Measurements from ENCODE around the gene VEPH1. TPM values are rescaled to one million over a fixed set of nuclear protein-coding genes. Genes with fewer than 3 reads are reported as not detected.

Gene VEPH1
- total RNA-seq, 1 donor from 2014 or later: 2.2 TPM

DNA sequence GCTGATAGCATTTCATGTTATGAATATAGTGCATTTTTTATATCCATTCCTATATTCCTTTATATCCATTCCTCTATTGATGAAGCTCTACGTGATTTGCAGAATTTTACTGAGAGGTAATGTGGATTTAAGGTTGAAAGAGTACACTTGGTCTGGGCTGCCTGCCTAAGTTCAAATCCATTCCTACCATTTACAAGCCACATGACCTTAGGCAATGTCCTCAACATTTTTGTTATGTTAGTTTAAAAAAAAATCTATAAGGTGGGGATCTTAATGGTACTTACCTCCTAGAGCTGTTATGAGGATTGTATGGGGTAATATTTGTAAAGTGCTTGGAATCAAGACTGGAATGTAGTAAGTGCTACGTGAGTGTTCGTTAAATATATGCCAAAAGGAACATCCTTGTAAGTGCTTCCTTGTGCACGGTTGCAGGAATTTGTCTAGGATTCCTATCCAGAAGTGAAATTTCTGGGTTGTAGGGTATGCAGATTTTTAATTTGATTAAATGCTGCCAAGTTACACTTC, 11.2 kb upstream of the VEPH1 start:
- no peaks in the 10 kb centered on the region for H3K36me3 Mint-ChIP-seq (ENCODE audit: low read depth)
- DNase-seq (ENCODE audit: low spot score): no peak
- H3K27ac Mint-ChIP-seq (ENCODE audit: unreplicated experiment): no peak overlapping the region
- H3K4me3 Mint-ChIP-seq (ENCODE audit: unreplicated experiment): no peak overlapping the region
- H3K9me3 Mint-ChIP-seq (ENCODE audit: low read depth): peaks cover 7% of the 10 kb centered on the region
- H3K27me3 Mint-ChIP-seq (ENCODE audit: low read depth): no peaks in the 10 kb centered on the region
- no peak for TF ChIP-seq CTCF (IDR thresholded peaks at IDR 0.05)
- no peaks in the 10 kb centered on the region for H3K4me1 Mint-ChIP-seq (ENCODE audit: low read depth)

GRCh38 chr3:157513585-157513984, 10.4 kb upstream of the VEPH1 start:
- no peak for TF ChIP-seq CTCF (IDR thresholded peaks at IDR 0.05)
- Mint-ChIP-seq H3K4me1 (ENCODE audit: low read depth) (no peaks in the 10 kb centered on the region), H3K27ac (ENCODE audit: unreplicated experiment) (no peak overlapping the region), H3K9me3 (ENCODE audit: low read depth) (peaks cover 3% of the 10 kb centered on the region), H3K27me3 (ENCODE audit: low read depth) (no peaks in the 10 kb centered on the region), H3K4me3 (ENCODE audit: unreplicated experiment) (no peak overlapping the region), H3K36me3 (ENCODE audit: low read depth) (no peaks in the 10 kb centered on the region)
- DNase-seq (ENCODE audit: low spot score): no peak

DNA sequence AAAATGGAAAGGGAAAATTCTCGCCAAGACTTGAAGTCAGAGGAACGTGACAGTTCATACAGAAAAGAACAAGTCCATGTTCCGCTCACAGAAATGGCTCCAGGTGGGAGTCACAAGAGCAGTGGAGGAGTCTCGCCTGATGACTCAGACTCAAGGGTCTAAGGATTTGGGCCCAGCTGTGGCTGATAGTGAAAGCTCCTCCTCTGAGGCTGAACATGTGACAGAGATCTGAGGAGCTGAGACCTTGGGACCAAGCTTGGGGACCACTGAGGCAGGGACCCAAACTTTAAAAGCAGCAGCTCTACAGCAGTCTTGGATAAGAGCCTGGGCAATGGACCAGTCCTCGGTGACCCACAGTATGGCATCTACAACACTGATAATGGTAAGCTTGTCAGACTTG, 9.3 kb upstream of the VEPH1 start:
- Mint-ChIP-seq H3K36me3 (ENCODE audit: low read depth) (no peaks in the 10 kb centered on the region), H3K27me3 (ENCODE audit: low read depth) (no peaks in the 10 kb centered on the region), H3K4me3 (ENCODE audit: unreplicated experiment) (no peak overlapping the region), H3K9me3 (ENCODE audit: low read depth) (peaks cover 3% of the 10 kb centered on the region), H3K4me1 (ENCODE audit: low read depth) (no peaks in the 10 kb centered on the region), H3K27ac (ENCODE audit: unreplicated experiment) (no peak overlapping the region)
- TF ChIP-seq CTCF (IDR thresholded peaks at IDR 0.05): no peak
- DNase-seq (ENCODE audit: low spot score): no peak

- H3K4me3 Mint-ChIP-seq (ENCODE audit: unreplicated experiment): no peak overlapping the region
- no peaks in the 10 kb centered on the region for H3K27me3 Mint-ChIP-seq (ENCODE audit: low read depth)
- no peak for TF ChIP-seq CTCF (IDR thresholded peaks at IDR 0.05)
- peaks cover 5% of the 10 kb centered on the region for H3K4me1 Mint-ChIP-seq (ENCODE audit: low read depth)
- no peak overlapping the region for H3K27ac Mint-ChIP-seq (ENCODE audit: unreplicated experiment)
- peaks cover 3% of the 10 kb centered on the region for H3K9me3 Mint-ChIP-seq (ENCODE audit: low read depth)
- no peaks in the 10 kb centered on the region for H3K36me3 Mint-ChIP-seq (ENCODE audit: low read depth)
- DNase-seq (ENCODE audit: low spot score): no peak
Observed at GRCh38 chr3:157508461-157508860, 5.2 kb upstream of the VEPH1 start.

GRCh38 chr3:157501863-157502262, 1.4 kb downstream of the VEPH1 start:
- DNase-seq (ENCODE audit: low spot score): no peak
- Mint-ChIP-seq H3K9me3 (ENCODE audit: low read depth) (no peaks in the 10 kb centered on the region), H3K4me1 (ENCODE audit: low read depth) (peaks cover 30% of the 10 kb centered on the region), H3K36me3 (ENCODE audit: low read depth) (no peaks in the 10 kb centered on the region), H3K27me3 (ENCODE audit: low read depth) (no peaks in the 10 kb centered on the region), H3K27ac (ENCODE audit: unreplicated experiment) (no peak overlapping the region), H3K4me3 (ENCODE audit: unreplicated experiment) (no peak overlapping the region)
- TF ChIP-seq CTCF (IDR thresholded peaks at IDR 0.05): no peak

All from chondrocyte (in vitro differentiated cells).